GM19240 (cell line): Measurements from ENCODE around the gene VEZF1.

ENCODE experiments used
- DNase-seq: peaks from one replicate; pipeline ENCODE4 v3.0.0; 2011; ENCODE audit warnings: low spot score; ENCODE audit not compliant: insufficient read length

The VEZF1 gene

GRCh38 chr17:57953219-57953618, 34.8 kb downstream of the VEZF1 start:
- no peak for DNase-seq

- no peak for DNase-seq
Measured at GRCh38 chr17:57949649-57950048, 38.4 kb downstream of the VEZF1 start.

GRCh38 chr17:57948555-57949420, 39.3 kb downstream of the VEZF1 start:
- no peak for DNase-seq

GRCh38 chr17:57948169-57948554, 39.9 kb downstream of the VEZF1 start:
- DNase-seq = no peak

GRCh38 chr17:57947369-57947768, 40.7 kb downstream of the VEZF1 start:
- DNase-seq = no peak

GRCh38 chr17:57946798-57947358, 41.2 kb downstream of the VEZF1 start:
- DNase-seq = peak; percentile 78

GRCh38 chr17:57945996-57946797, 41.9 kb downstream of the VEZF1 start:
- no peak for DNase-seq

GRCh38 chr17:57944908-57945307, 43.1 kb downstream of the VEZF1 start:
- no peak for DNase-seq

- no peak for DNase-seq
Measured at GRCh38 chr17:57943645-57944044, 44.4 kb downstream of the VEZF1 start.

- DNase-seq = no peak
Measured at GRCh38 chr17:57943140-57943539, 44.9 kb downstream of the VEZF1 start.

- DNase-seq = no peak
Measured at GRCh38 chr17:57941384-57942370, 46.4 kb downstream of the VEZF1 start.

GRCh38 chr17:57940653-57941329, 47.3 kb downstream of the VEZF1 start:
- DNase-seq = no peak

GRCh38 chr17:57940231-57940630, 47.8 kb downstream of the VEZF1 start:
- no peak for DNase-seq

- DNase-seq = peak; percentile 68
Measured at GRCh38 chr17:57939797-57940196, 48.3 kb downstream of the VEZF1 start.

- DNase-seq = no peak
Measured at GRCh38 chr17:57938061-57938502, 50.0 kb downstream of the VEZF1 start.

GRCh38 chr17:57937492-57937891, 50.6 kb downstream of the VEZF1 start:
- no peak for DNase-seq

- no peak for DNase-seq
Measured at GRCh38 chr17:57935833-57936807, 51.9 kb downstream of the VEZF1 start.

GRCh38 chr17:57931488-57932137, 56.4 kb downstream of the VEZF1 start:
- DNase-seq = no peak

- DNase-seq = no peak
Measured at GRCh38 chr17:57930239-57930638, 57.8 kb downstream of the VEZF1 start.
